Measurements from ENCODE around the gene ZNF837.

ZNF837 gene

DNA sequence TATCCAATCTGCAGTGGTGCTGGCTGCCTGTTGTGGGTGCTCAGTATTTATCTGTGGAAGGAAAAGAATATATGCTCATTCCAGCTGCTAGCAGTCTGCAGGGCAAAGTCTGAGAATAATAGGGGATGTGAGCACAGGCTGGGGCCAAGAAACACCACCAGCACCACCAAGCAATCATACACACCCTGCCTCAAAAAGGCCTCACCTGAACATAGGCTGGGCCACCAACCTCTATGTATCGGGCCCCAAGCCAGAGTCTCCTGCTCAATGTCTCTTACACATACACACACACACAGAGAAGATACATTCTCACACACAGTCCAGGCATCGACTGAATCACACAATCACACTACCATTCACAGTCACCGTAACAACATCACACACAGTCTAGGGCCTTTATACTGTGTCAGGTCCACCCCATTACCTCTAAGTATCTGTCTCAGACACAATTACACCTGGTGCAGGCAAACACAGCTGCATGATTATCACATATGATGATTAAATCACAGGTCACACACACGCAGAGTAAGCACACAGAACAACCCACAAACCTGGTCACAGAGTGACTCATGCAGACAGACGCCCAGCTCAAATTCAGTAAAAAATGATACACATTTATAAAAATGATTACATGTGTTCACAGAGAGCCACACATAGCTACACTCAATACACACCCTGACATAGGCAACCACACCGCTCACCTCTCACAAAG is 55.4 kb downstream of the ZNF837 start:
- no peak for DNase-seq (ENCODE audit: low spot score)
- no peak for FAIRE-seq

DNA sequence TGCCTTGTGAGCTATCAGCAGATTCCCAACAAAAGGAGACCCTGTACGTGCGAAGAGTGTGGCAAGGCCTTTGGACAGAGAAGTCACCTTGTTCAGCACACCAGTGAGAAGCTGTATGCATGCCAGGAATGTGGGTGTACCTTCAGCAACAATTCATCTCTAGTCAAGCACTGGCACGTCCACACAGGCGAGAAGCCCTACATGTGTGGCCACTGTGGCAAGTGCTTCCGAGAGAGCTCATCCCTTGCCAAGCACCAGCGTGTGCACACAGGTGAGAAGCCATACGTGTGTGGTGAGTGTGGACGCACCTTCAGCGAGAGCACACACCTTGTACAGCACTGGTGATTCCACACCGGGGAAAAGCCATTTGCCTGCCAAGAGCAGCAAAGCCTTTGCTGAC is 61.6 kb downstream of the ZNF837 start:
- no peak for FAIRE-seq

GRCh38 chr19:58318297-58318696 is 62.5 kb downstream of the ZNF837 start:
- no peak for DNase-seq (ENCODE audit: low spot score)
- no peak for FAIRE-seq

More for the DNA sequence above, 61.6 kb downstream of the ZNF837 start:
- no peak for DNase-seq (ENCODE audit: low spot score)
